Measurements from ENCODE around the gene CARMIL1.

Gene CARMIL1

DNA sequence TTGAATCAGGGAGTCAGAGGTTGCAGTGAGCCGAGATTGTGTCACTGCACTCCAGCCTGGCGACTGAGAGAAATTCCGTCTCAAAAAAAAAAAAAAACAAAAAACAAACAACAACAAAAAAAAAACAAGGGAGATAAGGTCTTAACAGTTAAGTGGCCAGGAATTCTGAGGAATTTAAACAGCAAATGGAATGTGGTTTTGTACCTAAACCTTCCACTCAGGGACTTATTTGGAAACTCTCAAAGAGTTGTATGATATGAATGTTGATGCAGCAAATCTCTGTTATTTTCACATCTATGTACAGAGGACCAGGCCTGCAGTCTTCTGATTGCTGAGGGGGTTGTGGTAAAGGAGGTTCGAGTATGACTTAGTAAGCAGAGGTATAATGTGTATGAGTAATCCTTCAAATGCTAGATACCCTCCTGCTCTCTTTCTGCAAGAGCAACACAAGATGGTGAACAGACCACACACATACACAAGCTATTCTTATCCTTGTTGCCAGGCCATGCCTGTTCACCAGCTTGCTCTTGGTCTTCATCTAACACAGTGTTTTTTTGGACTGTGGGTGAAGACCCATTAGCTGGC lies 197.9 kb downstream of the CARMIL1 start:
- DNase-seq (ENCODE audit: low read depth): no peak

DNA sequence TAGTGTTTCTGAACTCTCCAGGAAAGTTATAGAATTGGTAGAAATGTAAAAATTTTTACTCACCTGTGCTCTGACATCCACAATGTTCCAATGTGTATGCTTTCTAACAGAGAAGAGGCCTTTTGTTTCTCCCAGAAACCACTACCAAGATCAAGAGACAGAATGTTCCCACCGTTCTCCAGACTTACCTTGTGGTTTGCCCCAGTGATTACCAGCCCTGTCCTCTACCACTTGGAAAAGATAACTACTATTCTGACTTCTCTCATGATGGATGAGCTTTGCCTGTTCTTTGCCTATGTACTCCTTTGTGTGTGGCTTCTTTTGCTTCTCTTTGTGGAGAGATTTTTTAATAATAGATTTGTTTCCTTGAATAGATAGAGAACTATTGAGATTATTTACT lies 199.8 kb downstream of the CARMIL1 start:
- no peak for DNase-seq (ENCODE audit: low read depth)

DNA sequence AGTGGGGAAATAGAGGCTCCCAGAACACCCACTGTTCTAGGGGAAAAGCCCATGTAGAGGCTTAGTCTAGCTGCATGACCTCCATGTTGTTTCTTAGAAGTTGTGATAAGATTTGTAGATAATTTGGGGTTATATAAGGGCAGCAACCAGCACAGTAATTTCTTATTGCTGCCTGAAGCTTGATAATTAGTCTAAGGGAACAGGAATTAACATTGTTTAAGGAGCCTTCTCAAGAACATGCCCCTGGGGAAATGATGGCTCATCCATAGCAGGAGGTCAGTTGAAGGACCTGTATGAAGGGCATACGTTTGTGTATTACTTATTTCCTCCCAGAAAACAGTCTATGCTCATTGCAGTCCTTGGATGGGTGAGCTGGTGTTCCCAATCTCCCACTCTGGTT lies 202.1 kb downstream of the CARMIL1 start:
- DNase-seq (ENCODE audit: low read depth): no peak

DNA sequence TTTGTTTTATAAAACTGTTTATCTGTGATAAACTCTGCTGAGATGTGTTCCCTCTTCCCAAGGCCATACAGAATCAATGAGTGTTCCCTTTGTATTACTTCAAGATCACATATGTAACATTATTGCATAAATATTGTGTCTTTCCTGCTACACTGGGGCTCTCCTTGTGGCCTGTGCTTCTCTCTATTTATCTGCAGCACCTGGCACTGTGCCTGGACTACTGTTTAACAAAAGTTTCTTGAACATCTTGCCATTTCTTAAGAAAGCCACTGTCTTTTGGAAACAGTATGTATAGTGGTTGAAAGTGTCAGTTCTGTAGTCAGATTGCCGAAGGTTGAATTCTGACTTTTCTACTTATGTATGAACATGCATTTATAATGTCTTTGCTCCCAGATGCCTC lies 203.8 kb downstream of the CARMIL1 start:
- DNase-seq (ENCODE audit: low read depth): no peak

DNA sequence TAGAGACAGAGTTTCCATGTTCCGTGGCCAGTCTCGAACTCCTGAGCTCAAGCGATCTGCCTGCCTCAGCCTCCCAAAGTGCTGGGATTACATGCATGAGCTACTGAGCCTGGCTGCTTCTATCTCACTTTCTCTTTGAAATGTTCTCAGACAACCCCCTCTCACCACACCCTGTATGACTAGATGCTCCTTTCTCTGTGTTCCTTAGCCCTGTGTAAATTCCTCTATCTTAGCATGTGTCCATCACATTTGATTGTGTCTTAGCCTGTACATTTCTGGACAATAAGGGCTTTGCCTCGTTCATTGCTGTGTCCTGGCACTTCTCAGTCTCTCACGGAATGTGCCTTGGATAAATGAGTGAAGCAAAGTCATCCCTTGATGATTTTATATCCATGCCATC lies 204.8 kb downstream of the CARMIL1 start:
- DNase-seq (ENCODE audit: low read depth): no peak

DNA sequence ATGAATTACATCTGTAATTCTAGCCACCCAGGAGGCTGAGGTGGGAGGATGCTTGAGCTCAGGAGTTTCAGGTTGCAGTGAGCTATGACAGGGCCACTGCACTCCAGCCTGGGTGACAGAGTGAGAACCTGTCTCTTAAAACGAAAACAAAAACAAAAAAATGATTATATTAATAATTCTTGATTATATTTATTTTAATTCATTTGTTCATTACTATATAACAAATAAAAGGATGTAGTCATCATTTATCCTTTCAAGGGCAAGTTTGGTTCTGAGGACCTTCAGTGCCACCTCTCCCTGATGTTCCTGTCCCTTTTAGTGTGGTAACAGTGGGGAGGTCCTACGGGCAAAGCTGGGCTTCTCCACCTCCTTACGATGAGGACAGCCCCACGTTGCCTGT lies 205.7 kb downstream of the CARMIL1 start:
- DNase-seq (ENCODE audit: low read depth): no peak

DNA sequence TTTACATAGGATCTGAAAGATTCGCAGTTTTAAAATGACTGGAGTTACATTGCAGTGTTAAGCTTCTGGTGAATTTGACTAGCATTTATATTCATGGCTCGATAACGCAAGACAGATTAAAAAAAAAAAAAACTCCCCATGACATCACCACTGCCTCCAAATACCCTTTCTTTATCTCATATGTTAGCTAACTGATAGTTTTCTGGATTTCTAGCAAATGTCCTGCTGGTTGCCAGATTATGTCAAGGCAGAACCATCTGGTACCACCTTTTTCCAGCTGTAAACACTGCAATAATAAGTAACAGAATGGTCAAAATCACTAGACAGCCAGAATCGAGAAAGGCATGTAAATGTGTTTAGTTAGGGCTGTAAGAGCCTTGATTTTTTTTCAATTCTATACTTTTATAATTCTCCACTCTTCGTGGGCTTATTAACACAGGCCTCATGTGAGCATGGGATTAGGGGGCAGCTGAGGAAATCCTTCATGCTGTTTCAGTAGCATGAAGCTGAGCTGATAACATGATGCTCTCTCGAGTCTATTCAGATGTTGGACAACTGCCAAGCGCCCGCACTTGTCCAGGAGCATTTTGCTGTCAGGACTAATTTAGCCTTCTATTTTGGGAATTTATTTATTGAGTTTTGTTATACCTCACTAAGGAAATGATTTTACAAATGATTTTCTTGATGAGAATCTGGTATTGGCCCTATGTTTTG lies 206.8 kb downstream of the CARMIL1 start:
- no peak for DNase-seq (ENCODE audit: low read depth)

DNA sequence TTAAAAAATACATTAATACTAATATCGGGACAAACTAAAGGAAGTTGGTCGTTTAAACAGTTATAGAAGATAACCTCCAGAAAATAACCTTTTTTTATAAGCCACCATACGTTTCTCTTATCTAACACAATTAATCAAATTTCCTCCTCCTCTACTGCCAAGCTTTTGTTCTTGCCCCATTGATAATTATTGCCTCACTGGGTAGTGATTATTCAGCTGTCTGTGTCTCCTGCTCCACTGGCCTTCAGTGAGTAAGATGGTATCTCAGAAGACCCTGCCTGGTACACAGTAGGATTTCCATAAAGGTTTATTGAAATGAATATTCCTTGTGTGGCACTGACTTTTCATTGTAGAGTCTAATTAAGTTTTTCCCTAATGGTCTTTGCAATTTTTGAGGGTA lies 207.4 kb downstream of the CARMIL1 start:
- DNase-seq (ENCODE audit: low read depth): no peak

DNA sequence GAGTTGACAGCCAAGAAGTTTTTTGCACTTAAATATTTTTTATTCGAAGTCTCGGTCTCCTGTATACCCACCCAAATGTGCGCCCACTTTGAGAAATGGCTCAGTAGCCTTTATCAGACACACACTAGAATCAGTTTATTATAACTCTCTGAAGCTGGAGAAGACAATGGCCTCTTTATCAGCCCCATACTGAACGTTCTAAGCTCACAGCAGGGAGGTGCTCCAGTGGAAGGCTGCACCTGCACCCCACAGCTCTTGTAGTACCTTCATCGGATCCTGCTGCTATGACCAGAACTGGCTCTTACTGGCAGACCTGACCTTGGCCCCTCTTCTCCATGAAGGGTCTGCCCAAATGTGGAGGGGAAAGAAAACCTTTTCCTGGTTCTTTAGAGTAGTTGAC lies 207.8 kb downstream of the CARMIL1 start:
- no peak for DNase-seq (ENCODE audit: low read depth)

DNA sequence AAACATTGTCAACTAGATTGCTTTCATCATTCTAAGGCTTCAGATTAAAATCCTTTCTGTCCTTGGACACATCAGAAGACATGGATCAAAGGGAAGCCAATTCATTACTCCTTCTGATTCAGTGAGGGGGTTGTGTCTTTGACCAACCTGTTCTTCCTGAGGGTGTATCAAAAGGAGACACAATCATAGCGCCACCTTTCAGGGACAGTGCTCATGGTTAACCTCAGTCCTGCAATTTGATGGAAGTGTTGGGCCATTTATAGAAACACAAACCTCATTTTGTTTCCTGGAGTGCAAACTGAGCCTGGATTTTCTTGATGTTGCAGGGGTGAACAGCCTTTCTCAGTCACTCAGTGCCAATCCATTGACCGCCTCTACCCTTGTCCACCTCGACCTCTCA lies 209.0 kb downstream of the CARMIL1 start:
- no peak for DNase-seq (ENCODE audit: low read depth)

DNA sequence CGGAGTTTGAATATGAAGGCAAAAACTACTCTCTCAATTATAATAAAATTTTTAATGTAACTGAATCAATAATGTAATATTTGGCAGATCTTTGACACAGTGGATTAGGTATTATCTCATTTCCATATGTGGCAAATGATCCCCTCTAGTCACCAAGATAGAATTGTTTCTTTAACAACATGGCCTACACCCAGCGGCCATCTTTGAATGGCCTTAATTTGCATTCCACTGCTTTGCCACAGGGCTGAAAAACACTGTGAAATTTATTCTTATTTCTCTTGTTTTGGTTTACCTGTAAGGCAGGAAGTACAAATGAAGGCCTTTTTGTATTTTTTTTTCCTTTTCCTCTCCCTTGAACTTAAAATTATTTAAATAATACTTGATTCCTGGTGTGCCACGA lies 210.2 kb downstream of the CARMIL1 start:
- no peak for DNase-seq (ENCODE audit: low read depth)

DNA sequence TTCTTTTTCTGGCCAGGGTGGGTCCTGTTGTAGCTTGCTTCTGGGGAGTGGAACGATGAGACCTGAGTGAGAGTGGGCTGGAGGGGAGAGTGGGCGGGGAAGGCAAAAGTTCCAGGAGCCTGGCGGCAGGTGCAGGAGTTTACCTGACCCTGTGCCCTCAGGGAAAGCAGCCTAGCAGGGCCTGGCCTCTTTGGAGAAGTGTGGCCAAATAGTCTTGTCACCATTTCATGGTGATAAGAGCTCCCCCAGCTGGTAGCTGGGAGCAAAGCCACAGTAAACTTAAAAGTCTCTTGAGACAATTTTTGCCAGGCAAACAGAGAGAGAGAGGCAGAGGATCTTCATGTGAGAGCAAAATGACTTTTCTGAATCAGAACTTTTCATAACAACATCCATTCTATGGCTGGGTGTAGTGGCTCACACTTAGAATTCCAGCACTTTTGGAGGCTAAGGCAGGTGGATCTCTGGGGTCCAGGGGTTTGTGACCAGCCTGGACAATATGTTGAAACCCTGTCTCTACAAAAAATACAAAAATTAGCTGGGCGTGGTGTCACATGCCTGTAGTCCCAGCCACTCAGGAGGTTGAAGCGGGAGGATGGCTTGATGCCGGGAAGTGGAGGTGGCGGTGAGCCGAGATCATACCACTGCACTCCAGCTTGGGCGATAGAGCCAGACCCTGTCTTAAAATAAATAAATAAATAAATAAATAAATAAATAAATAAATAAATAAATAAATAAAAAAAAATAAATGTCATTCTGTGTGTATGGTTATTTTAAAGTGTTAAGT lies 211.0 kb downstream of the CARMIL1 start:
- DNase-seq (ENCODE audit: low read depth): peak; percentile 26

DNA sequence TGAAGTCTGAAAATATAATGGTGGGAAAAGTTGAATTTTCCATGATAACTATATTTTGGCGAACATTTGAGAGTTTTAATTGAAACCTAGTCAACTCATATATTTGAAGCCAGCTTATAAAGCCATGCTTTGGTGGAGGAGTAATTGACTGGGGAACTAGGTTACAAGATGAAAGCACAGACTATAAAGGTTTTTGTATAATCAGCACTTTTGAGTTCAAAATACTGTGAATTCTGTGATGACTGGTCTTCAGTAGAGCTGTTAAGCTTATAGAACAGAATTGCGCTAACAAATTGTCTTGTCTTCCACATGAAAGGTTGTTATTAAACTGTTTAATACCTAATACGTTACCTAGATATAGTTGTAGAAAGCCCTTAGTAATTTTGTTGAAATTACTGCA lies 213.8 kb downstream of the CARMIL1 start:
- no peak for DNase-seq (ENCODE audit: low read depth)

DNA sequence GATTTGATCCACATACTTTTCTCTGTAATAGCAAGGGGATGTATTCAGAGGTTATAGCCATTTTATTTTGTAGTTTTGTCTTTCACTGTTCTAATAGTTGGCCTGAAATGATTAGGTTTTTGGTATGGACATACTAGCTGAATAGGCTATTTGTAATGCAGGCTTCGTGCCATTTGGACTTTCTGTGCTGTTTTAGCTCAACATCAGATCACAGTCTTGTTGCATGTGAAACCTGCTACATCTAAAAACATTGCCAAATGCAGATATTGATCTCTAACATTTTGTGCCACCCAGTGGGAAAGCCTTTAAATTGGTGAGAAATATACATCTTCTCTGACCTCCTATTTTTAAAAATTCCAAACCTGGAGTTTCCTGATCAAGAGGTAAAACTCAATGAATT lies 215.3 kb downstream of the CARMIL1 start:
- no peak for DNase-seq (ENCODE audit: low read depth)

DNA sequence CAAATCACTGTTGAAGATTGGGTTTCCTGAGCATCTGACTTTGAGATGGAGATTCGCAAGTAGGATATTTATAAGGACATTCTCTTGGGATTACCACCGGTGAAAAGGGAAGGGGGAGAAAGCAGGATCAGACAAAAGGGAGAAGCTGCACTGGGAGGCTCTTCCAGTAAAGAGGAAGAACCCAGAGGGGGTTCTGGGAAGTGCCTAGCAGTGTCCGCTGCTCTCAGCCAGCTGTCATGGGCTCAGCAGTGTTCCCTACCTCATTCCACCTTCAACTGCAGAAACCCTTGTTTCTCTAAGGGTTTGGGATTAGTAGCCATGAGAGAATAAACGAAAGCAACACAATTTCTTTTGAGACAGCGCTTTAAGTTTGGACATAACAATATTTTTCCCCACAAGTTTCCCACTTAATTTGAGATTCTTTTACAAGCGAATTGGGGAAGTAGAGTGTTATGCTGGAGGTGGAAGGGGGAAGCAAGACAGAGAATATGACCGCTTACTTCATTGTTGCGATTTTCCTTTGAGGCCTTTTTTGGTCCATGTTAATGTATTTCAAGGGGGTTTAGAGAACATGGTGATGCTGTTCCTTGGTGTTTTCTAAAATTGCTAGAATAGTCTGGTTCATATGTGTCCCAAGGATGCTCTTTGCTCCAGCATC lies 218.3 kb downstream of the CARMIL1 start:
- no peak for DNase-seq (ENCODE audit: low read depth)

DNA sequence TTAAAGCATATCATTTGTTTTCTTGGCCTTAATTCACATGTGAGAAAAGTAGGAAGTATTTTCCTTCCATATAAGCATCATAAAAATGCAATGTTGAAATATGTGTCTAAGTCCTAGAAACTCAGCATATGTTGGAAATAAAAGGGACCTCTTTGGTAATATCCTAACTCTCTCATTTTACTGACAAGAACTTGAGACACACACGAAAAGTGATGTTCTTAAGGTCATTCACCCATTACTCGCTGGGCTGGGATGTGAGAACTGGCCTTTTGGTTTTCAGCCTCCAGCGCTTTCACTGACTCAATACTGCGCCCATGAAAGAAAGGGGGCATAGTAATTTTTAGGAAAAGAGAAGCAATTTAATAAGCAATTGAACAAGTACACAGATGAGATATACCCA lies 219.3 kb downstream of the CARMIL1 start:
- DNase-seq (ENCODE audit: low read depth): no peak

DNA sequence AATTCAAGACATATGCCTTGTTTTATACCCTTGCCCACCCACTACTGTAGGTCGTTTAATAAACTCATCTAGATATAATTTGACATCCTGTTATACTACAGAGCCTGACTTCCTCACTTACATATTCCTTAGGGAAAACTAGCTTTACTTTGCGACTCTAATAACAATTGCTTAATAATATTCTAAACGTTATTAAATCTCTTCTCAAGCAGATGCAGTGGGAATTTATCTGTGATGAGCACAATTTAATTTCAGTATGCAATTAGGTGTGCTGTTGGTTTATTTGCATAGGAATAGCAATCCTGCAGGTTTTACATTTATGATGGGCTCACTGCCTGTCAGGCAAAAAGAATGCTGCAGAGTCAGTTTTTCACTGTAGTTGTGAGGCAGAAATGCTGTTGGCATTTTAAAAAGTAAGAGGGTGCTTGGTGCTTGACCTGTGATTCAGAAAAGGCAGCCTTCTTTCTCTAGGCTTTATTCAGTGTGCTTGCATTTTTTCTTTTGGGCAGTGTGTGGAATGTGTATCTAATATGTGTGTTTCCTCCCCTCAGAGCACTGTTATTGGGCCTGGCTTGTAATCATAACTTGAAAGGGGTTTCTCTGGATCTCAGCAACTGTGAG lies 220.6 kb downstream of the CARMIL1 start:
- DNase-seq (ENCODE audit: low read depth): no peak

DNA sequence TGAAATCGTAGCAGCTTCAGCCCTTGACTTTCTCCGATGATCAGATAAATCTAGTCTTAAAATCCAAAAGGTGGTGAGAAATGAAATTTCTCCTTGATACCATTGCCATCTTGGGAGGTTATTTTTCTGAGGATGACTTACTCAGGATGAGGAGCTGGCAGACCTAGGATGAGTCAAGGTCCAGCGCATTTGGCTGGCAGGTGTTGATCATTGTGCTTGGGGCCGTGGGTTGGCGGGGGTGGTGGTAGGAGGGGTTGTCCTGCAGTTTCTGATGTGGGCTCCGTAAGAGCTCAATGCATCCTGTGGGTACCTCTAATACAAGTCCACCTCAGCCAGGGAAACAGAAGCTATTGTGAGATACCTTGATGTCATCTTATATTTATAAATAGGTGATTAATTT lies 224.5 kb downstream of the CARMIL1 start:
- no peak for DNase-seq (ENCODE audit: low read depth)

DNA sequence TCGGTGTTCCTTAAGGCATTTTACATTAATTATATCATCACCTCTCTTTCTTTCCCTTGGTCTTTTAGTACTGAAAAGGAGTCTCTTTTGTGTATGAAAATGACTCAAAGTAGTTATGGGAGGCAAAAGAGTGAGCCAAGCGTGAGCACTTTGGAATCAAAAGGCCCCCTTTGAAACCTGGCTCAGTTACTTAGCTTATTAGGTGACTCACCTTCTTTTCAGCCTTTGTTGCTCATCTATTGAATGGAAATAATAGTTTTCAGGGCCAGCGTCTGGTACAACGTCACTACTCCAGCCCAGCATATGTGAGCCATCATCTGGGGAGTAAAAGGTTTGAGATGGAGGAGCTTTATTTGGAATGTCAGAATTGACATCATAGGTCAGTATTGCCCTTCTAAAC lies 225.5 kb downstream of the CARMIL1 start:
- DNase-seq (ENCODE audit: low read depth): no peak

DNA sequence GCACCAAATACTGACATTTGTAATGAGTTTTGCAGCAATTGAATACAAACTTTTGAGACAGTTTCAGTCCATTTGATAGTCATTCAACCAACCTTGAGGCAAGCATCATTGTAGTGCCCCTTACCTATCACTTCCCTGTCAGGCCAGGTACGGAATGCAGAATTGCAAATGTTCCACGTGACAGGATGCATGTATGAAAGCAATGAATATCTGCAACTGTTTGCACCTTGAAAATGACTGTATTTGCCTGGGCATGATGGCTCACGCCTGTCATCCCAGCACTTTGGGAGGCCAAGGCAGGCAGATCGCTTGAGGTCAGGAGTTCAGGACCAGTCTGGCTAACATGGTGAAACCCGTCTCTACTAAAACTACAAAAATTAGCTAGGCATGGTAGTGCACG lies 226.8 kb downstream of the CARMIL1 start:
- no peak for DNase-seq (ENCODE audit: low read depth)

DNA sequence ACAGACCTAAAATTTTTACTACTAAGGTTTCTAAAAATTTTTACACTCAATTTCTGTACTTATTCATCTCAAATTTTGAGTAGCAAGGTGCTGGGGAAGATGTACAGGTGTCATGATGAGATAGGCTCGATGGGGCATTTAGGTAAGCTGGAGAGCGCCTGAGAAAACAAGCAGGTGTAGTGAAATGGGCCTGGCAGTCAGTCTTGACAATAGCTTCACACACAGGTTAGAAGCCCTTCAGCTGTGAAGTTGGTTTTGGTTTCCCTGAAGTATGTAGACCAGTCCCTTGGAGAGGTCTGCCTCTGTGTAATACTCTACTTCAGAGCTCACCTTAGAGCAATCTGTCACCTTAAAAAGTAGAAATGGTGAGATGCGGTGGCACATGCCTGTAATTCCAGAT lies 228.9 kb downstream of the CARMIL1 start:
- no peak for DNase-seq (ENCODE audit: low read depth)

DNA sequence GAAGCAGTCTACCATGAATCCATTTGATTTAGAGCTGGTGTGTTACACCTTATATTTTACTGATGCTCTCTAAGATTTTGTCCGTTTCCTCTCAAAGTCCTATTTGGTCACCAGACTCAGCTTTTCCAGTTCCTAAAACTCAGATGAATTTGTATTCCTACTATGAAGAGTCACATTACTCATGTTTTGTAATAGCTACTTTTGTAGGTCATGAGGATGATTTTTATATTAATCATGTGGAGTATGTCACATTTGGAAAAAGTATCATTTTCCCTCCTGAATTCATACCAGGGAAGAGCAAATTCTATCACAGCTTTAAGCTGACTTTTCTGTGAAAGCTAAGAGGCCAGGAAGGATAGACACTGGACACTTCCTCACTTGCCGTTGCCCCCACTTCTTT lies 232.2 kb downstream of the CARMIL1 start:
- no peak for DNase-seq (ENCODE audit: low read depth)

DNA sequence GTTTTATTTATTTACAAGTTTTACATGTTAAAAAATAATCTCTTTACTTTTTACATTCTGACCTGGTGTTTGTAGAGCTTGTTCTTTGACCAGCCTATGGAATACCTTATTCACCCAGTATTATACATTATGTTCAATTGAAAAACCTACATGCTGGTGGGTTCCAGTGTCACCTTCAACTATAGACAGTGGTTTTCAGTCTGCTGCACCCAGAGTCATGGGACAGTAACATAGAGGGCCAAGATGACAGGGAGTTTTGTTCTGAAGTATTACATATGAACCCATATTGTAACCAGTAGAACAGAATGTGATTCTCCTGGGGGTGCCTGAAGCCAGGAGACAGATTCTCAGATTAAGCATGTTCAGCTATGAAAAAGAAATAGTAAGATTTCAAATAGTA lies 233.4 kb downstream of the CARMIL1 start:
- no peak for DNase-seq (ENCODE audit: low read depth)

Measured in stimulated activated CD8-positive, alpha-beta memory T cell treated with anti-CD3 and anti-CD28 coated beads, Interleukin-7, amount 100 ng/mL, for 24 hours (primary cell).